ENCODE measurements around the gene KRTAP5-10. TPM values are rescaled to one million over a fixed set of nuclear protein-coding genes. Genes with fewer than 3 reads are reported as not detected.
"Not testable (repeated sequence)": the region's sequence is repeated elsewhere in the genome, so short reads cannot be mapped to it uniquely, and the experiment has no call there.

Gene KRTAP5-10
- total RNA-seq, 4 donors from 2014 or later = not detected

DNA sequence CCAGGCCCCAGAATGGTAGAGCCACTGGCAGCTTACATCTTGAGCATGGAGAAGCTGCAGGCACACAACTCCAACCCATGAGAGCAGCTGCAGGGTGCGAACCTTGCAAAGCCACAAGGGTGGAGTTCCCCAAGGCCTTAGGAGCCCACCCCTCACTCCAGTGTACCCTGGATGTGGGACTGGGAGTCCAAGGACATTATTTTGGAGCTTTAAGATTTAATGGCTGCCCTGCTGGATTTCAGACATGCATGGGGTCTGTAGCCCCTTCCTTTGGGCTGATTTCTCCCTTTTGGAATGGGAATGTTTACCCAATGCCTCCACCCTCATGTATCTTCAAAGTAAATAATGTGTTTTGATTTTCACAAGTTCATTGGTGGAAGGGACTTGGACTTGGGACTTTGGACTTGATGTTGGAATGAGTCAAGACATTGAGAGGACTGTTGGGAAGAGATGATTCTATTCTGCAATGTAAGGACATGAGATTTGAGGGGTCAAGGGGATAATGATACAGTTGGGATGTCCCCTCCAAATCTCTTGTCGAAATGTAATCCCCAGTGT, 39.3 kb upstream of the KRTAP5-10 start:
- 62 to 67% methylated on average over 1 of the region's 2 CpGs for WGBS, 2 donors
- no peak for TF ChIP-seq POLR2A (IDR thresholded peaks at IDR 0.05)
- TF ChIP-seq, protein P1, sequence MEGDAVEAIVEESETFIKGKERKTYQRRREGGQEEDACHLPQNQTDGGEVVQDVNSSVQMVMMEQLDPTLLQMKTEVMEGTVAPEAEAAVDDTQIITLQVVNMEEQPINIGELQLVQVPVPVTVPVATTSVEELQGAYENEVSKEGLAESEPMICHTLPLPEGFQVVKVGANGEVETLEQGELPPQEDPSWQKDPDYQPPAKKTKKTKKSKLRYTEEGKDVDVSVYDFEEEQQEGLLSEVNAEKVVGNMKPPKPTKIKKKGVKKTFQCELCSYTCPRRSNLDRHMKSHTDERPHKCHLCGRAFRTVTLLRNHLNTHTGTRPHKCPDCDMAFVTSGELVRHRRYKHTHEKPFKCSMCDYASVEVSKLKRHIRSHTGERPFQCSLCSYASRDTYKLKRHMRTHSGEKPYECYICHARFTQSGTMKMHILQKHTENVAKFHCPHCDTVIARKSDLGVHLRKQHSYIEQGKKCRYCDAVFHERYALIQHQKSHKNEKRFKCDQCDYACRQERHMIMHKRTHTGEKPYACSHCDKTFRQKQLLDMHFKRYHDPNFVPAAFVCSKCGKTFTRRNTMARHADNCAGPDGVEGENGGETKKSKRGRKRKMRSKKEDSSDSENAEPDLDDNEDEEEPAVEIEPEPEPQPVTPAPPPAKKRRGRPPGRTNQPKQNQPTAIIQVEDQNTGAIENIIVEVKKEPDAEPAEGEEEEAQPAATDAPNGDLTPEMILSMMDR (IDR thresholded peaks at IDR 0.05) = no peak
- H3K27me3 ChIP-seq = no peaks in the 10 kb centered on the region

DNA sequence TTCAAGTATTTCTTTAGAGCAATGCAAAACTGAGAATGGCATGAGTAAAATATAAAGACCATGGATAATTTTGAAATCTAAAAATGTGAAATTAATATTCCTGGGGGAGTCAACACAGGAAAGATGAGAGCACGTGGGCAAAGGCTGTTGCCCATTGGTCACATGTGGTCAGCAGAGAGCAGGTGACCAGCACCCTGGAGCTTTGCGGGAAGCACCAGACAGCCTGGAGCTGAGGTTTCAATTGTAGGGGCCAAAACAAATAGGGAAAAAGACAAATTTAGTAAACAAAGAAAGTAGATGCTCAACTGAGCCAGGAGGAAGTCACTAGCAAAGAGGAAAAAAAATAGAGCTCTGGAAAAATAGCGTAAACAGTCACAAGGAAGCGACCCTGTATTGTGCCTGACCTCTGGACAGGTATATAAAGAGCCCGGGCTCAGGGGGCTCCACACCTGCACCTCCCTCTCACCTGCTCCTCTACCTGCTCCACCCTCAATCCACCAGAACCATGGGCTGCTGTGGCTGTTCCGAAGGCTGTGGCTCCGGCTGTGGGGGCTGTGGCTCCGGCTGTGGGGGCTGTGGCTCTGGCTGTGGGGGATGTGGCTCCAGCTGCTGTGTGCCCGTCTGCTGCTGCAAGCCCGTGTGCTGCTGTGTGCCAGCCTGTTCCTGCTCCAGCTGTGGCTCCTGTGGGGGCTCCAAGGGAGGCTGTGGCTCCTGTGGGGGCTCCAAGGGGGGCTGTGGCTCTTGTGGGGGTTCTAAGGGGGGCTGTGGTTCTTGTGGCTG, 38.4 kb upstream of the KRTAP5-10 start, which contains the start of gene KRTAP5-7:
KRTAP5-7 (plus strand) TSS at position 472 of the 780 bp plus-strand sequence; CDS start at position 506, 34 bp downstream.
- 54 to 64% methylated on average over 8 of the region's 10 CpGs for WGBS, 2 donors
- H3K36me3 ChIP-seq; H3K4me1 ChIP-seq; H3K4me3 ChIP-seq; intact Hi-C loops (cut with DNase I); DNase-seq; H3K9me3 ChIP-seq; H3K27me3 ChIP-seq; H3K27ac ChIP-seq: not testable (repeated sequence)

More for the DNA sequence above, 39.3 kb upstream of the KRTAP5-10 start:
- Histone ChIP-seq H3K4me1 (no peaks in the 10 kb centered on the region), H3K36me3 (no peaks in the 10 kb centered on the region), H3K9me3 (no peaks in the 10 kb centered on the region), H3K4me3 (no peak overlapping the region), H3K27ac (no peak overlapping the region)
- no peak for DNase-seq
- intact Hi-C loops (cut with DNase I) = no loop called here

DNA sequence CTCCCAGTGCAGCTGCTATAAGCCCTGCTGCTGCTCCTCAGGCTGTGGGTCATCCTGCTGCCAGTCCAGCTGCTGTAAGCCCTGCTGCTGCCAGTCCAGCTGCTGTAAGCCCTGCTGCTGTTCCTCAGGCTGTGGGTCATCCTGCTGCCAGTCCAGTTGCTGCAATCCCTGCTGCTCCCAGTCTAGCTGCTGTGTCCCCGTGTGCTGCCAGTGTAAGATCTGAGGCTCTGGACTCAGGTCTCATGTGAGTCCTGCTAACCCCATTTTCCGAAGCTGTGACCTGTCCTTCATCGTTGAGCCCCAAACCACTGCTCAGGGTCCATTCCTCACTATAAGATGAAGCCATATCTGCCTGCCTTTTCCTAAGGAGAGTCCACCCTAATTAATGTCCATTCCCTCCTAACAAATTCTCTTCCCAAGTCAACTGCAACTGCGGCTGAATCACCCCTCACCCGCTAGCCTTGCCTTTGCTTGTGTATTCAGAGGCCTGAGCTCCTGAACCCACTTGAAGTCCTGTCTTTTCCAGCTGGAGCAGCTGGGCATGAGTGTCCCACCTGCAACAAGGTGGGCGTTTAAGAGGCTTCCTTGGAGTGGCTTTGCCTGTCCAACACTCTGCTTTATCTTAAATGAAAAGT, 37.7 kb upstream of the KRTAP5-10 start:
- 84 to 89% methylated on average over 6 of the region's 6 CpGs for WGBS, 2 donors
- Histone ChIP-seq H3K4me3 (no peak overlapping the region), H3K36me3 (no peaks in the 10 kb centered on the region), H3K27me3 (no peaks in the 10 kb centered on the region), H3K4me1 (no peaks in the 10 kb centered on the region), H3K27ac (no peak overlapping the region), H3K9me3 (no peaks in the 10 kb centered on the region)
- TF ChIP-seq POLR2A (IDR thresholded peaks at IDR 0.05) = no peak
- TF ChIP-seq, protein P1 (IDR thresholded peaks at IDR 0.05) = no peak
- no peak for DNase-seq
- intact Hi-C loops (cut with DNase I) = no loop called here

DNA sequence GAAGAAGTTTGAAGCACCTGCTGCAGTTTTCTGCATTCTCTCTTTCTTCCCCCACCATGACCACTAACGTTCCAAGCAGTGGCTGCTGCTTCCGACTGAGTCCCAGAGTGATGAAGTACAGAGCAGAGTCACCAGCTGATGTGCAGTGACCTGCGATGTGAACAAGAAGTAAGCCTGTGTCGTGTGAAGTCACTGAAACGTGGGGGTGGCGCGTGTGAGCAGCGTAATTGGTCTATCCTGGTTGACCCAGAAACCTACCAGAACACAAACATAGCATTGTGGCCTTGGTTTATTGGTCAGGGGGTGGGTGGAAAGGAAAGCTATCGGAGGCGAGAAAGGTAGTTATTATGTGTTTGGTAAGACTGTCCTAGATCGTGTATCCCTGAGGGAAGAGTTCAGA, 34.8 kb upstream of the KRTAP5-10 start:
- no peaks in the 10 kb centered on the region for H3K27me3 ChIP-seq
- WGBS, 2 donors = 78 to 89% methylated on average over 8 to 11 of the region's 11 CpGs
- TF ChIP-seq POLR2A (IDR thresholded peaks at IDR 0.05) = no peak
- TF ChIP-seq, protein P1 (IDR thresholded peaks at IDR 0.05) = no peak
- no peak for DNase-seq
- H3K9me3 ChIP-seq = no peaks in the 10 kb centered on the region
- H3K36me3 ChIP-seq = no peaks in the 10 kb centered on the region
- no peaks in the 10 kb centered on the region for H3K4me1 ChIP-seq
- no peak overlapping the region for H3K27ac ChIP-seq
- no peak overlapping the region for H3K4me3 ChIP-seq
- intact Hi-C loops (cut with DNase I) = no loop called here

DNA sequence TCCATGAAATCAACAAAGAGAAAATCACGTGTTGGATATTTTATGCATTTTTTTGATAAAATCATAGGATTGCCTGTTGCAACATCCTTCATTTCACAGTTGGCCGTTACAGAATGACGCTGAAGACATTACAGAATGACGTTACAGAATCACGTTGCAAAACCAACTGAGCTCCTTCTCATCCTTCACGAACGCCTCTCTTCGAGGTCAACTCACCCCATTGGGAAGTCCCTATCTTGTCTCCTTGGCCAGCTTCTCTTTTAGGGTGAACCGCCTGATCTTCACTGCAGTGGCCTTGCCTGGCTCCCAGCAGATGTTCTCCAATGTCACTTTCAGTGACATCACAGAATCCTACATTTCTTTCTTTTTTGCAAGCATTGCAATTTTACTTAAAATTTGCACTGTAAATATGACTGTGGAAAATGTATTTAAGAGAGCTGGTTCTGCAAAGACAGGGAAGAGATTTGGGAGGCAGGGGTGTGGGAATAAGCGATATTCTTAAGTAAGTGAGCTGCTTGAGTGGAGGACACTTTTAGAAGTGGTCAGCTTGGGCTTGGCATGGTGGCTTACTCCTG, 33.2 kb upstream of the KRTAP5-10 start:
- DNase-seq = no peak
- H3K4me1 ChIP-seq = no peaks in the 10 kb centered on the region
- intact Hi-C loops (cut with DNase I) = no loop called here
- TF ChIP-seq, protein P1 (IDR thresholded peaks at IDR 0.05) = no peak
- no peak for TF ChIP-seq POLR2A (IDR thresholded peaks at IDR 0.05)
- H3K4me3 ChIP-seq = no peak overlapping the region
- H3K27me3 ChIP-seq = no peaks in the 10 kb centered on the region
- H3K9me3 ChIP-seq = no peaks in the 10 kb centered on the region
- no peaks in the 10 kb centered on the region for H3K36me3 ChIP-seq
- 76 to 77% methylated on average over 10 of the region's 10 CpGs for WGBS, 2 donors
- H3K27ac ChIP-seq = no peak overlapping the region

DNA sequence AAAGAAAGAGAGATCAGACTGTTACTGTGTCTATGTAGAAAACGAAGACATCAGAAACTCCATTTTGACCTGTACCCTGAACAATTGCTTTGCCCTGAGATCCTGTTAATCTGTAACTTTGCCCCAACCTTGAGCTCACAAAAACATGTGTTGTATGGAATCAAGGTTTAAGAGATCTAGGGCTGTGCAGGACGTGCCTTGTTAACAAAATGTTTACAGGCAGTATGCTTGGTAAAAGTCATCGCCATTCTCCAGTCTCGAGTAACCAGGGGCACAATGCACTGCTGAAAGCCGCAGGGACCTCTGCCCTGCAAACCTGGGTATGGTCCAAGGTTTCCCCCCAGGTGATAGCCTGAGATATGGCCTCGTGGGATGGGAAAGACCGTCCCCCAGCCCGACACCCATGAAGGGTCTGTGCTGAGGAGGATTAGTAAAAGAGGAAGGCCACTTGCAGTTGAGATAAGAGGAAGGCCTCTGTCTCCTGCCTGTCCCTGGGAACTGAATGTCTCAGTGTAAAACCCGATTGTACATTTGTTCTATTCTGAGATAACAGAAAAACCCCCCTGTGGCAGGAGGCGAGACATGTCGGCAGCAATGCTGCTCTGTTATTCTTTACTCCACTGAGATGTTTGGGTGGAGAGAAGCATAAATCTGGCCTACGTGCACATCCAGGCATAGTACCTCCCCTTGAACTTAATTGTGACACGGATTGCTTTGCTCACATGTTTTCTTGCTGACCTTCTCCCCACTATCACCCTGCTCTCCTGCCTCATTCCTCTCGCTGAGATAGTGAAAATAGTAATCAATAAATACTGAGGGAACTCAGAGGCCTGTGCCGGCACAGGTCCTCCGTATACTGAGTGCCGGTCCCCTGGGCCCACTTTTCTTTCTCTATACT, 30.4 kb upstream of the KRTAP5-10 start:
- WGBS, 2 donors = 74% methylated on average over 16 to 17 of the region's 17 CpGs
- not testable (repeated sequence) for H3K36me3 ChIP-seq

More for the DNA sequence above, 30.4 kb upstream of the KRTAP5-10 start:
- H3K27ac ChIP-seq; intact Hi-C loops (cut with DNase I); H3K4me3 ChIP-seq; DNase-seq; H3K9me3 ChIP-seq; H3K4me1 ChIP-seq; H3K27me3 ChIP-seq: not testable (repeated sequence)
